ENCODE data around the gene MOGAT2. TPM values are rescaled to one million over a fixed set of nuclear protein-coding genes. Genes with fewer than 3 reads are reported as not detected.

MOGAT2 gene
- total and polyA plus RNA-seq, 2 experiments from 2014 or later, result 0.45 TPM; not detected in 1

- peaks cover 5% of the 10 kb centered on the region for H3K4me1 ChIP-seq (ENCODE audit: low read depth)
- no peak overlapping the region for H3K27ac ChIP-seq
- no peak for TF ChIP-seq CTCF (IDR thresholded peaks at IDR 0.05; ENCODE audit: low read depth, low read length)
- no peaks in the 10 kb centered on the region for H3K27me3 ChIP-seq
- DNase-seq (ENCODE audit: low read depth in 1 of 2, low spot score in 1 of 2), result no peak
- no peaks in the 10 kb centered on the region for H3K36me3 ChIP-seq
- H3K9me3 ChIP-seq (ENCODE audit: low read depth), result no peaks in the 10 kb centered on the region
- no peak overlapping the region for H3K4me3 ChIP-seq
These were observed 42.2 kb downstream of the MOGAT2 start for GRCh38 chr11:75759832-75760231.

- no peak for DNase-seq (ENCODE audit: low read depth in 1 of 2, low spot score in 1 of 2)
- TF ChIP-seq CTCF (IDR thresholded peaks at IDR 0.05; ENCODE audit: low read depth, low read length), result no peak
- H3K36me3 ChIP-seq, result no peaks in the 10 kb centered on the region
- H3K9me3 ChIP-seq (ENCODE audit: low read depth), result no peaks in the 10 kb centered on the region
- no peak overlapping the region for H3K4me3 ChIP-seq
- H3K4me1 ChIP-seq (ENCODE audit: low read depth), result peaks cover 5% of the 10 kb centered on the region
- no peaks in the 10 kb centered on the region for H3K27me3 ChIP-seq
- no peak overlapping the region for H3K27ac ChIP-seq
These were observed 42.6 kb downstream of the MOGAT2 start for GRCh38 chr11:75760243-75760642.

- no peak for TF ChIP-seq CTCF (IDR thresholded peaks at IDR 0.05; ENCODE audit: low read depth, low read length)
- Histone ChIP-seq H3K4me1 (ENCODE audit: low read depth) (peaks cover 5% of the 10 kb centered on the region), H3K9me3 (ENCODE audit: low read depth) (no peaks in the 10 kb centered on the region), H3K27ac (no peak overlapping the region), H3K27me3 (no peaks in the 10 kb centered on the region), H3K36me3 (no peaks in the 10 kb centered on the region), H3K4me3 (no peak overlapping the region)
- DNase-seq (ENCODE audit: low read depth in 1 of 2, low spot score in 1 of 2), result peak in 1 of 2 donors; percentile 52
These were observed 43.3 kb downstream of the MOGAT2 start for GRCh38 chr11:75760710-75761493.

GRCh38 chr11:75762158-75762557 is 44.5 kb downstream of the MOGAT2 start:
- no peaks in the 10 kb centered on the region for H3K36me3 ChIP-seq
- H3K9me3 ChIP-seq (ENCODE audit: low read depth), result no peaks in the 10 kb centered on the region
- no peak for DNase-seq (ENCODE audit: low read depth in 1 of 2, low spot score in 1 of 2)
- peaks cover 5% of the 10 kb centered on the region for H3K4me1 ChIP-seq (ENCODE audit: low read depth)
- H3K27ac ChIP-seq, result no peak overlapping the region
- no peak overlapping the region for H3K4me3 ChIP-seq
- H3K27me3 ChIP-seq, result no peaks in the 10 kb centered on the region
- TF ChIP-seq CTCF (IDR thresholded peaks at IDR 0.05; ENCODE audit: low read depth, low read length), result no peak

- H3K9me3 ChIP-seq (ENCODE audit: low read depth), result no peaks in the 10 kb centered on the region
- peak in 1 of 2 donors; percentile 87 for DNase-seq (ENCODE audit: low read depth in 1 of 2, low spot score in 1 of 2)
- no peak overlapping the region for H3K27ac ChIP-seq
- no peak overlapping the region for H3K4me3 ChIP-seq
- peaks cover 8% of the 10 kb centered on the region for H3K4me1 ChIP-seq (ENCODE audit: low read depth)
- no peaks in the 10 kb centered on the region for H3K27me3 ChIP-seq
- TF ChIP-seq CTCF (IDR thresholded peaks at IDR 0.05; ENCODE audit: low read depth, low read length), result no peak
- H3K36me3 ChIP-seq, result no peaks in the 10 kb centered on the region
These were observed 45.2 kb downstream of the MOGAT2 start for GRCh38 chr11:75762885-75763284.

Data from cardiac muscle cell (in vitro differentiated cells and primary cell).